HepG2 (cell line): Measurements from ENCODE around the gene CRADD. TPM values are rescaled to one million over a fixed set of nuclear protein-coding genes. Genes with fewer than 3 reads are reported as not detected.
A peak's percentile ranks its signal among the peaks of the same experiment; 100 is the strongest.

Experiments
- CEBPZ ChIP-seq: IDR thresholded peaks from 2 replicates; pipeline ENCODE4 v1.6.1; 2012; ENCODE audit warnings: low read length, improper control_type of control experiment
- FOXA3 ChIP-seq: IDR thresholded peaks from 2 replicates; pipeline ENCODE4 v1.6.1; 2016; ENCODE audit warnings: missing genetic modification reagents, missing compliant biosample characterization
- MBNL3 ChIP-seq: fragments of 250-450 bp; sonication (Bioruptor Pico); conservative IDR thresholded peaks from 2 replicates; pipeline ENCODE4 v1.8.0; 2022; ENCODE audit warnings: mild to moderate bottlenecking, inconsistent platforms
- SOX5 ChIP-seq: IDR thresholded peaks from 2 replicates; pipeline ENCODE4 v1.6.1; 2016; ENCODE audit warnings: borderline replicate concordance
- TBX2 ChIP-seq: sonication (generic); formaldehyde crosslinking; IDR thresholded peaks from 2 replicates; pipeline ENCODE4 v1.5.0; 2020; ENCODE audit warnings: missing genetic modification reagents, mild to moderate bottlenecking, borderline replicate concordance
- TEAD2 ChIP-seq: sonication (generic); formaldehyde crosslinking; IDR thresholded peaks from 2 replicates; pipeline ENCODE4 v1.9.0; 2021; ENCODE audit warnings: missing genetic modification reagents
- XRCC5 ChIP-seq: fragments of 200-400 bp; formaldehyde crosslinking; optimal IDR thresholded peaks from 2 replicates; pipeline ENCODE3; 2017; ENCODE audit warnings: mild to moderate bottlenecking, low read length
- ZFP62 ChIP-seq: sonication (generic); formaldehyde crosslinking; IDR thresholded peaks from 2 replicates; pipeline ENCODE4 v1.4.0; 2020; ENCODE audit warnings: missing genetic modification reagents
- ZMAT3 ChIP-seq: sonication (generic); formaldehyde crosslinking; conservative IDR thresholded peaks from 2 replicates; pipeline ENCODE4 v1.7.0; 2021; ENCODE audit warnings: missing genetic modification reagents
- ZNF20 ChIP-seq: sonication (generic); formaldehyde crosslinking; IDR thresholded peaks from 2 replicates; pipeline ENCODE4 v1.4.0; 2020; ENCODE audit warnings: mild to moderate bottlenecking, moderate library complexity, missing genetic modification reagents
- ZNF674 ChIP-seq: sonication (generic); formaldehyde crosslinking; IDR thresholded peaks from 2 replicates; pipeline ENCODE4 v1.5.0; 2020; ENCODE audit warnings: low read depth, mild to moderate bottlenecking, missing genetic modification reagents
- polyA plus RNA-seq, 8 experiments: library from polyadenylated mRNA; depleted of rRNA in 3 of 8; stranded (reverse) in 7 of 8; unstranded in 1 of 8; fragments of >200 nt; fragmentation: Illumina TruSeq in 4 of 8; extraction: Trizol in 4 of 8; gene quantifications; 2 replicates each; pipeline versions ENCODE4 v1.2.1 to v1.2.3, GENCODE V29; 2011 to 2016; ENCODE audit warnings: low read depth in 4 of 8, missing spikeins in 1 of 8, mixed read lengths in 1 of 8; ENCODE audit not compliant: insufficient read depth in 1 of 8
- total RNA-seq, 5 experiments: library from RNA; depleted of rRNA; stranded (reverse); fragments of >200 nt; fragmentation: Illumina TruSeq; extraction: Trizol; gene quantifications; 2 replicates each; pipeline ENCODE4 v1.2.3, GENCODE V29; 2016; ENCODE audit warnings: low read depth in 1 of 5
- TF ChIP-seq, protein P1 (sequence below): IDR thresholded peaks from 2 replicates; pipeline ENCODE4 v1.6.1; 2016; ENCODE audit warnings: low read depth
- TF ChIP-seq, protein P2 (sequence below): sonication (generic); formaldehyde crosslinking; conservative IDR thresholded peaks from 2 replicates; pipeline ENCODE4 v1.4.0; 2020; ENCODE audit warnings: mild to moderate bottlenecking, missing genetic modification reagents, moderate library complexity
- TF ChIP-seq, protein P3 (sequence below): sonication (generic); formaldehyde crosslinking; IDR thresholded peaks from 2 replicates; pipeline ENCODE4 v1.4.0; 2020; ENCODE audit warnings: missing genetic modification reagents

The CRADD gene
- total and polyA plus RNA-seq, 2 of the 13 experiments (the other 11 are each of a cell fraction or from before 2014, with no cell fraction given), result 12.4 to 18.8 TPM

GRCh38 chr12:93742110-93742934 lies 65.1 kb downstream of the CRADD start (continued):
- TF ChIP-seq MBNL3 (no peak), ZMAT3 (no peak), ZNF20 (CRISPR knock-in tag) (no peak), ZNF674 (CRISPR knock-in tag) (no peak), ZFP62 (no peak), SOX5 (CRISPR knock-in tag) (peak; percentile 19; the same call in 1 of the 2 replicates), CEBPZ (no peak), TBX2 (CRISPR knock-in tag) (0 out of 2 replicates have a peak, but pooled peaks have one; percentile 25), XRCC5 (peak; percentile 58), FOXA3 (CRISPR knock-in tag) (peak; percentile 81), TEAD2 (no peak)
- TF ChIP-seq, protein P1, sequence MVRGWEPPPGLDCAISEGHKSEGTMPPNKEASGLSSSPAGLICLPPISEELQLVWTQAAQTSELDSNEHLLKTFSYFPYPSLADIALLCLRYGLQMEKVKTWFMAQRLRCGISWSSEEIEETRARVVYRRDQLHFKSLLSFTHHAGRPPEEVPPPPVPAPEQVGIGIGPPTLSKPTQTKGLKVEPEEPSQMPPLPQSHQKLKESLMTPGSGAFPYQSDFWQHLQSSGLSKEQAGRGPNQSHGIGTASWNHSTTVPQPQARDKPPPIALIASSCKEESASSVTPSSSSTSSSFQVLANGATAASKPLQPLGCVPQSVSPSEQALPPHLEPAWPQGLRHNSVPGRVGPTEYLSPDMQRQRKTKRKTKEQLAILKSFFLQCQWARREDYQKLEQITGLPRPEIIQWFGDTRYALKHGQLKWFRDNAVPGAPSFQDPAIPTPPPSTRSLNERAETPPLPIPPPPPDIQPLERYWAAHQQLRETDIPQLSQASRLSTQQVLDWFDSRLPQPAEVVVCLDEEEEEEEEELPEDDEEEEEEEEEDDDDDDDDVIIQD, result peak; percentile 16; the same call in 1 of the 2 replicates
- TF ChIP-seq, protein P2, sequence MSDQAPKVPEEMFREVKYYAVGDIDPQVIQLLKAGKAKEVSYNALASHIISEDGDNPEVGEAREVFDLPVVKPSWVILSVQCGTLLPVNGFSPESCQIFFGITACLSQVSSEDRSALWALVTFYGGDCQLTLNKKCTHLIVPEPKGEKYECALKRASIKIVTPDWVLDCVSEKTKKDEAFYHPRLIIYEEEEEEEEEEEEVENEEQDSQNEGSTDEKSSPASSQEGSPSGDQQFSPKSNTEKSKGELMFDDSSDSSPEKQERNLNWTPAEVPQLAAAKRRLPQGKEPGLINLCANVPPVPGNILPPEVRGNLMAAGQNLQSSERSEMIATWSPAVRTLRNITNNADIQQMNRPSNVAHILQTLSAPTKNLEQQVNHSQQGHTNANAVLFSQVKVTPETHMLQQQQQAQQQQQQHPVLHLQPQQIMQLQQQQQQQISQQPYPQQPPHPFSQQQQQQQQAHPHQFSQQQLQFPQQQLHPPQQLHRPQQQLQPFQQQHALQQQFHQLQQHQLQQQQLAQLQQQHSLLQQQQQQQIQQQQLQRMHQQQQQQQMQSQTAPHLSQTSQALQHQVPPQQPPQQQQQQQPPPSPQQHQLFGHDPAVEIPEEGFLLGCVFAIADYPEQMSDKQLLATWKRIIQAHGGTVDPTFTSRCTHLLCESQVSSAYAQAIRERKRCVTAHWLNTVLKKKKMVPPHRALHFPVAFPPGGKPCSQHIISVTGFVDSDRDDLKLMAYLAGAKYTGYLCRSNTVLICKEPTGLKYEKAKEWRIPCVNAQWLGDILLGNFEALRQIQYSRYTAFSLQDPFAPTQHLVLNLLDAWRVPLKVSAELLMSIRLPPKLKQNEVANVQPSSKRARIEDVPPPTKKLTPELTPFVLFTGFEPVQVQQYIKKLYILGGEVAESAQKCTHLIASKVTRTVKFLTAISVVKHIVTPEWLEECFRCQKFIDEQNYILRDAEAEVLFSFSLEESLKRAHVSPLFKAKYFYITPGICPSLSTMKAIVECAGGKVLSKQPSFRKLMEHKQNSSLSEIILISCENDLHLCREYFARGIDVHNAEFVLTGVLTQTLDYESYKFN, result no peak
- TF ChIP-seq, protein P3, sequence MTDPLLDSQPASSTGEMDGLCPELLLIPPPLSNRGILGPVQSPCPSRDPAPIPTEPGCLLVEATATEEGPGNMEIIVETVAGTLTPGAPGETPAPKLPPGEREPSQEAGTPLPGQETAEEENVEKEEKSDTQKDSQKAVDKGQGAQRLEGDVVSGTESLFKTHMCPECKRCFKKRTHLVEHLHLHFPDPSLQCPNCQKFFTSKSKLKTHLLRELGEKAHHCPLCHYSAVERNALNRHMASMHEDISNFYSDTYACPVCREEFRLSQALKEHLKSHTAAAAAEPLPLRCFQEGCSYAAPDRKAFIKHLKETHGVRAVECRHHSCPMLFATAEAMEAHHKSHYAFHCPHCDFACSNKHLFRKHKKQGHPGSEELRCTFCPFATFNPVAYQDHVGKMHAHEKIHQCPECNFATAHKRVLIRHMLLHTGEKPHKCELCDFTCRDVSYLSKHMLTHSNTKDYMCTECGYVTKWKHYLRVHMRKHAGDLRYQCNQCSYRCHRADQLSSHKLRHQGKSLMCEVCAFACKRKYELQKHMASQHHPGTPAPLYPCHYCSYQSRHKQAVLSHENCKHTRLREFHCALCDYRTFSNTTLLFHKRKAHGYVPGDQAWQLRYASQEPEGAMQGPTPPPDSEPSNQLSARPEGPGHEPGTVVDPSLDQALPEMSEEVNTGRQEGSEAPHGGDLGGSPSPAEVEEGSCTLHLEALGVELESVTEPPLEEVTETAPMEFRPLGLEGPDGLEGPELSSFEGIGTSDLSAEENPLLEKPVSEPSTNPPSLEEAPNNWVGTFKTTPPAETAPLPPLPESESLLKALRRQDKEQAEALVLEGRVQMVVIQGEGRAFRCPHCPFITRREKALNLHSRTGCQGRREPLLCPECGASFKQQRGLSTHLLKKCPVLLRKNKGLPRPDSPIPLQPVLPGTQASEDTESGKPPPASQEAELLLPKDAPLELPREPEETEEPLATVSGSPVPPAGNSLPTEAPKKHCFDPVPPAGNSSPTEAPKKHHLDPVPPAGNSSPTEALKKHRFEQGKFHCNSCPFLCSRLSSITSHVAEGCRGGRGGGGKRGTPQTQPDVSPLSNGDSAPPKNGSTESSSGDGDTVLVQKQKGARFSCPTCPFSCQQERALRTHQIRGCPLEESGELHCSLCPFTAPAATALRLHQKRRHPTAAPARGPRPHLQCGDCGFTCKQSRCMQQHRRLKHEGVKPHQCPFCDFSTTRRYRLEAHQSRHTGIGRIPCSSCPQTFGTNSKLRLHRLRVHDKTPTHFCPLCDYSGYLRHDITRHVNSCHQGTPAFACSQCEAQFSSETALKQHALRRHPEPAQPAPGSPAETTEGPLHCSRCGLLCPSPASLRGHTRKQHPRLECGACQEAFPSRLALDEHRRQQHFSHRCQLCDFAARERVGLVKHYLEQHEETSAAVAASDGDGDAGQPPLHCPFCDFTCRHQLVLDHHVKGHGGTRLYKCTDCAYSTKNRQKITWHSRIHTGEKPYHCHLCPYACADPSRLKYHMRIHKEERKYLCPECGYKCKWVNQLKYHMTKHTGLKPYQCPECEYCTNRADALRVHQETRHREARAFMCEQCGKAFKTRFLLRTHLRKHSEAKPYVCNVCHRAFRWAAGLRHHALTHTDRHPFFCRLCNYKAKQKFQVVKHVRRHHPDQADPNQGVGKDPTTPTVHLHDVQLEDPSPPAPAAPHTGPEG, result peak; percentile 63; the same call in 1 of the 2 replicates
